H1 (cell line): ENCODE measurements around the gene TRIP13. TPM values are rescaled to one million over a fixed set of nuclear protein-coding genes. Genes with fewer than 3 reads are reported as not detected.

Experiments used
- CTCF ChIA-PET: fragments of 300-600 bp; sonication (Branson Sonifier 250); formaldehyde crosslinking; loops from one replicate; lab custom pipeline; 2021; ENCODE audit not compliant: partially characterized antibody; lab: Charles Lee
- POLR2A ChIA-PET: fragments of 300-600 bp; sonication (Branson Sonifier 250); formaldehyde crosslinking; loops from one replicate; lab custom pipeline; 2021; ENCODE audit warnings: inconsistent platforms; ENCODE audit not compliant: partially characterized antibody; lab: Charles Lee
- DNase-seq, 2 experiments: peaks; one replicate each; pipeline versions ENCODE4 v3.0.0 to v3.0.0-alpha.2; 2010 to 2022; ENCODE audit warnings: low spot score in 2 of 2, low read depth in 1 of 2, mixed read lengths in 1 of 2
- FAIRE-seq: peaks from 2 replicates; lab custom pipeline; 2011; peaks lifted over from hg19 to GRCh38; lab: Jason Lieb, UNC
- H2AFZ ChIP-seq: 2 replicates; pipeline ENCODE4 v1.8.1; 2012; ENCODE audit warnings: low read length, inconsistent platforms
- H2AK5ac ChIP-seq: 2 replicates; pipeline ENCODE4 v1.6.1; 2013; ENCODE audit warnings: low read depth, low read length
- H2BK120ac ChIP-seq: replicated peaks from 2 replicates; pipeline ENCODE3; 2013; ENCODE audit warnings: low read depth, low read length, inconsistent platforms
- H2BK12ac ChIP-seq: 2 replicates; pipeline ENCODE4 v1.6.1; 2013; ENCODE audit warnings: low read depth, low read length
- H2BK15ac ChIP-seq: 2 replicates; pipeline ENCODE4 v1.6.1; 2013; ENCODE audit warnings: low read length
- H2BK20ac ChIP-seq: 2 replicates; pipeline ENCODE4 v1.6.1; 2013; ENCODE audit warnings: low read length
- H2BK5ac ChIP-seq: 2 replicates; pipeline ENCODE4 v1.6.1; 2013; ENCODE audit warnings: low read depth, low read length
- H3K14ac ChIP-seq: 2 replicates; pipeline ENCODE4 v1.6.1; 2013; ENCODE audit warnings: inconsistent platforms; ENCODE audit not compliant: insufficient read length
- H3K18ac ChIP-seq: 2 replicates; pipeline ENCODE4 v1.6.1; 2013; ENCODE audit warnings: low read length; ENCODE audit errors: extremely low read depth
- H3K23ac ChIP-seq: 2 replicates; pipeline ENCODE4 v1.6.1; 2013; ENCODE audit warnings: inconsistent platforms; ENCODE audit not compliant: insufficient read length
- H3K23me2 ChIP-seq: 2 replicates; pipeline ENCODE4 v1.6.1; 2013; ENCODE audit warnings: low read depth, low read length
- H3K27ac ChIP-seq: 2 replicates; pipeline ENCODE4 v1.6.1; 2011; ENCODE audit warnings: low read depth, low read length, inconsistent platforms
- H3K27me3 ChIP-seq, 4 experiments: replicated peaks in 1 of 4; 1 replicate in 1 of 4; 2 replicates in 3 of 4; pipeline versions ENCODE4 v1.6.1 to v1.8.1; 2011 to 2013; ENCODE audit warnings: low read length in 3 of 4, mild to moderate bottlenecking in 3 of 4, inconsistent platforms in 2 of 4, mixed read lengths in 2 of 4, moderate library complexity in 1 of 4; ENCODE audit not compliant: control insufficient read depth in 3 of 4, insufficient read depth in 3 of 4; ENCODE audit errors: extremely low read depth in 1 of 4
- H3K36me3 ChIP-seq, 4 experiments: 2 replicates each; pipeline versions ENCODE4 v1.6.1 to v1.8.1; 2011 to 2013; ENCODE audit warnings: mild to moderate bottlenecking in 4 of 4, low read length in 3 of 4, moderate library complexity in 2 of 4, control low read depth in 1 of 4, inconsistent platforms in 1 of 4; ENCODE audit not compliant: insufficient read depth in 4 of 4, control insufficient read depth in 2 of 4
- H3K4ac ChIP-seq: replicated peaks from 2 replicates; pipeline ENCODE3; 2013; ENCODE audit warnings: low read length, low read depth, mixed read lengths, inconsistent platforms; ENCODE audit not compliant: insufficient read length
- H3K4me1 ChIP-seq, 4 experiments: replicated peaks in 1 of 4; 1 replicate in 1 of 4; 2 replicates in 3 of 4; pipeline versions ENCODE4 v1.6.1 to v1.8.1; 2011 to 2013; ENCODE audit warnings: low read length in 3 of 4, inconsistent platforms in 2 of 4, mixed read lengths in 1 of 4; ENCODE audit not compliant: insufficient read depth in 4 of 4, control insufficient read depth in 3 of 4
- H3K4me2 ChIP-seq, 2 experiments: 2 replicates each; pipeline versions ENCODE4 v1.6.1 to v1.8.1; 2011 to 2013; ENCODE audit warnings: low read depth in 2 of 2, low read length in 2 of 2, control low read depth in 1 of 2, inconsistent platforms in 1 of 2, mild to moderate bottlenecking in 1 of 2; ENCODE audit not compliant: insufficient read depth in 1 of 2
- H3K4me3 ChIP-seq, 4 experiments: fragments of 200-600, 300-600 bp in 1 of 4; sonication (generic), shearing (Covaris generic), sonication (Bioruptor Twin) in 1 of 4; 2 replicates each; pipeline versions ENCODE4 v1.5.1 to v1.8.1; 2011 to 2016; ENCODE audit warnings: low read length in 4 of 4, low read depth in 3 of 4, control low read depth in 2 of 4, inconsistent platforms in 2 of 4, mild to moderate bottlenecking in 2 of 4, mixed read lengths in 1 of 4, moderate library complexity in 1 of 4; ENCODE audit not compliant: insufficient read depth in 2 of 4; ENCODE audit errors: extremely low read depth in 1 of 4
- H3K56ac ChIP-seq: replicated peaks from 2 replicates; pipeline ENCODE3; 2013; ENCODE audit warnings: low read depth, mild to moderate bottlenecking, mixed read lengths, low read length, inconsistent platforms; ENCODE audit not compliant: insufficient read length
- H3K79me1 ChIP-seq: 2 replicates; pipeline ENCODE4 v1.6.1; 2013; ENCODE audit warnings: low read depth, low read length, control low read depth
- H3K79me2 ChIP-seq, 2 experiments: 2 replicates each; pipeline versions ENCODE4 v1.6.1 to v1.8.1; 2012 to 2013; ENCODE audit warnings: low read length in 2 of 2, mild to moderate bottlenecking in 2 of 2, inconsistent platforms in 1 of 2; ENCODE audit not compliant: insufficient read depth in 2 of 2, control insufficient read depth in 1 of 2
- H3K9ac ChIP-seq, 4 experiments: replicated peaks in 1 of 4; 1 replicate in 1 of 4; 2 replicates in 3 of 4; pipeline versions ENCODE4 v1.6.1 to v1.8.1; 2011 to 2013; ENCODE audit warnings: low read depth in 3 of 4, low read length in 3 of 4, control low read depth in 2 of 4, mild to moderate bottlenecking in 2 of 4, moderate library complexity in 2 of 4, inconsistent platforms in 1 of 4; ENCODE audit errors: extremely low read depth in 1 of 4
- H3K9me3 ChIP-seq, 2 experiments: 2 replicates each; pipeline versions ENCODE4 v1.6.1 to v1.8.1; 2012 to 2013; ENCODE audit warnings: mild to moderate bottlenecking in 2 of 2, moderate library complexity in 2 of 2, control low read depth in 1 of 2, inconsistent platforms in 1 of 2, low read depth in 1 of 2, low read length in 1 of 2, mixed read lengths in 1 of 2; ENCODE audit not compliant: insufficient read depth in 2 of 2
- H4K20me1 ChIP-seq, 2 experiments: replicated peaks in 1 of 2; 2 replicates each; pipeline versions ENCODE3 to v1.8.1; 2011 to 2013; ENCODE audit warnings: inconsistent platforms in 2 of 2, low read length in 2 of 2, mild to moderate bottlenecking in 1 of 2; ENCODE audit not compliant: insufficient read depth in 2 of 2, control insufficient read depth in 1 of 2
- H4K5ac ChIP-seq: 2 replicates; pipeline ENCODE4 v1.6.1; 2013; ENCODE audit warnings: low read length, low read depth, mixed read lengths, inconsistent platforms; ENCODE audit not compliant: insufficient read length
- H4K8ac ChIP-seq: 2 replicates; pipeline ENCODE4 v1.8.0; 2013; ENCODE audit warnings: mild to moderate bottlenecking, moderate library complexity, low read length, inconsistent platforms; ENCODE audit not compliant: insufficient read depth; ENCODE audit errors: extremely low read depth
- H4K91ac ChIP-seq: replicated peaks from 2 replicates; pipeline ENCODE3; 2013; ENCODE audit warnings: low read length, mixed read lengths, inconsistent platforms; ENCODE audit not compliant: insufficient read length
- CEBPB ChIP-seq: IDR thresholded peaks from 2 replicates; pipeline ENCODE4 v1.6.1; 2012; ENCODE audit warnings: low read depth, low read length
- FOSL1 ChIP-seq: IDR thresholded peaks from 2 replicates; pipeline ENCODE4 v1.6.1; 2011; ENCODE audit warnings: mild to moderate bottlenecking, low read depth, low read length, moderate library complexity; ENCODE audit not compliant: insufficient read depth
- NANOG ChIP-seq: IDR thresholded peaks from 2 replicates; pipeline ENCODE4 v1.6.1; 2011; ENCODE audit warnings: low read length, low read depth, mild to moderate bottlenecking, inconsistent platforms; ENCODE audit not compliant: insufficient read depth, poor library complexity, severe bottlenecking
- POLR2AphosphoS5 ChIP-seq: IDR thresholded peaks from 2 replicates; pipeline ENCODE4 v1.6.1; 2011; ENCODE audit warnings: low read depth, low read length
- RNF2 ChIP-seq: fragments of 200-900, 300-1000 bp; sonication (generic); IDR thresholded peaks from 2 replicates; pipeline ENCODE4 v1.7.1; 2016; ENCODE audit warnings: borderline replicate concordance, low read depth, mild to moderate bottlenecking, antibody characterized with exemption, low read length; ENCODE audit not compliant: poor library complexity, severe bottlenecking; ENCODE audit errors: missing control alignments
- WGBS, 2 experiments: shearing (Covaris generic) in 1 of 2; methylation state at CpG; one replicate each; pipeline versions ENCODE4 v1.1.6 to v1.1.7; 2013 to 2015; ENCODE audit warnings: low lambda C conversion rate in 2 of 2, mixed read lengths in 2 of 2, inconsistent platforms in 1 of 2, low coverage in 1 of 2, missing lambda C conversion rate in 1 of 2; ENCODE audit not compliant: insufficient replicate concordance in 2 of 2, insufficient coverage in 1 of 2, insufficient read length in 1 of 2; ENCODE audit errors: extremely low coverage in 1 of 2, missing lambda C conversion rate in 1 of 2; 5-methylcytosine and 5-hydroxymethylcytosine counted together
- polyA plus RNA-seq, 7 experiments: library from polyadenylated mRNA; depleted of rRNA in 3 of 7; stranded (reverse) in 5 of 7; unstranded in 2 of 7; fragments of >200 nt in 5 of 7; fragments of 200-250 nt in 2 of 7; gene quantifications; 1 replicate in 5 of 7; 2 replicates in 1 of 7; 4 replicates in 1 of 7; pipeline versions ENCODE4 v1.2.1 to v1.2.3, GENCODE V29; 2011 to 2013; ENCODE audit warnings: missing spikeins in 2 of 7, mixed read lengths in 2 of 7
- total RNA-seq: library from RNA; stranded (reverse); fragmentation: NEBNext Ultra II Directional; extraction: Animal tissue kit (Norgen Biotek cat#: 25700); gene quantifications from 2 replicates; pipeline ENCODE4 v1.2.1, GENCODE V29; 2021

The TRIP13 gene
- total and polyA plus RNA-seq, 2 of the 8 experiments (the other 6 are each of a cell fraction or from before 2014, with no cell fraction given): 20.0 to 39.2 TPM

GRCh38 chr5:873328-873727, 19.4 kb upstream of the TRIP13 start:
- POLR2A ChIA-PET: interaction anchor here (1.1 to 2.1 kb wide), 2 partner anchors 10 to 18 kb away, joined by 4 to 6 read pairs; no protein-coding TSS in a partner anchor
- no peak overlapping the region for H3K56ac ChIP-seq
- H3K27me3 ChIP-seq: no peaks in the 10 kb centered on the region
- no peak overlapping the region for H3K4me3 ChIP-seq
- H4K20me1 ChIP-seq: peaks cover 14 to 27% of the 10 kb centered on the region in 2 experiments
- no peak overlapping the region for H3K4ac ChIP-seq
- H3K23ac ChIP-seq: no peak overlapping the region
- FAIRE-seq (no peak), DNase-seq (no peak)
- no peaks in the 10 kb centered on the region for H3K9me3 ChIP-seq
- H3K9ac ChIP-seq: no peak overlapping the region
- H2BK15ac ChIP-seq: no peak overlapping the region
- H3K18ac ChIP-seq: no peak overlapping the region
- WGBS, 2 experiments: 88% methylated on average over 8 of the region's 8 CpGs; no CpG with 5 or more reads in 1 of the 2 experiments
- no peak overlapping the region for H2AFZ ChIP-seq
- no peak overlapping the region; the same call in 1 of the 2 replicates for H2BK5ac ChIP-seq
- H3K36me3 ChIP-seq: peaks cover 39 to 77% (median 73%) of the 10 kb centered on the region in 4 experiments
- H4K8ac ChIP-seq: no peak overlapping the region
- peaks cover 0 to 6% of the 10 kb centered on the region in 2 experiments; a peak in 1 of 4 replicates for H3K79me2 ChIP-seq
- CTCF ChIA-PET: interaction anchor here (1.5 kb wide), 1 partner anchor 204 kb away, joined by 4 read pairs; no protein-coding TSS in a partner anchor
- H3K14ac ChIP-seq: no peak overlapping the region
- H2BK12ac ChIP-seq: no peak overlapping the region
- H4K5ac ChIP-seq: no peak overlapping the region
- H3K4me1 ChIP-seq: no peaks in the 10 kb centered on the region
- no peaks in the 10 kb centered on the region for H3K23me2 ChIP-seq
- no peak overlapping the region for H3K27ac ChIP-seq
- H2BK120ac ChIP-seq: no peak overlapping the region
- H3K79me1 ChIP-seq: peaks cover 7% of the 10 kb centered on the region; the same call in 1 of the 2 replicates
- no peak overlapping the region for H4K91ac ChIP-seq
- H2AK5ac ChIP-seq: no peak overlapping the region
- H3K4me2 ChIP-seq: no peak overlapping the region
- no peak overlapping the region for H2BK20ac ChIP-seq
- TF ChIP-seq RNF2 (no peak), FOSL1 (no peak), NANOG (no peak), POLR2AphosphoS5 (no peak), CEBPB (no peak)
